C4-2B (cell line): ENCODE measurements around the gene BARX1.

Experiments used
- ZFX ChIP-seq: fragments of 450-650 bp; IDR thresholded peaks from 2 replicates; pipeline ENCODE4 v1.6.1; 2017
- TF ChIP-seq, protein P1 (sequence below): fragments of 450-650 bp; conservative IDR thresholded peaks from 2 replicates; pipeline ENCODE4 v1.5.1; 2017; ENCODE audit warnings: mild to moderate bottlenecking

DNA sequence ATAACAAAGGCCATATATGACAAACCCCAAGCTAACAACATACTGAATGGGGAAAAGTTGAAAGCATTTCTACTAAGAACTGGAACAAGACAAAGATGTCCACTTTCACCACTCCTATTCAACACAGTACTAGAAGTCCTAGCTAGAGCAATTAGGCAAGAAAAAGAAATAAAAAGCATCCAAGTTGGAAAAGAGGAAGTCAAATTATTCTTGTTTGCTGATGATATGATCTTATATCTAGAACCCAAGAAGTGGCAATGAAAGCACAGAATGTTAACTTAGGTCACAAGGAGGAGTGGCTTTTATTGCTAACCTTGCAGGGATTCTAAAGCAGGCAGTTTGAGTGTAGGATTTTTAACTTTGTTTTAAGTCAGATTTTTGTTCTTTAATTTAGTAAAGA lies 35.3 kb upstream of the BARX1 start:
- TF ChIP-seq, protein P1, sequence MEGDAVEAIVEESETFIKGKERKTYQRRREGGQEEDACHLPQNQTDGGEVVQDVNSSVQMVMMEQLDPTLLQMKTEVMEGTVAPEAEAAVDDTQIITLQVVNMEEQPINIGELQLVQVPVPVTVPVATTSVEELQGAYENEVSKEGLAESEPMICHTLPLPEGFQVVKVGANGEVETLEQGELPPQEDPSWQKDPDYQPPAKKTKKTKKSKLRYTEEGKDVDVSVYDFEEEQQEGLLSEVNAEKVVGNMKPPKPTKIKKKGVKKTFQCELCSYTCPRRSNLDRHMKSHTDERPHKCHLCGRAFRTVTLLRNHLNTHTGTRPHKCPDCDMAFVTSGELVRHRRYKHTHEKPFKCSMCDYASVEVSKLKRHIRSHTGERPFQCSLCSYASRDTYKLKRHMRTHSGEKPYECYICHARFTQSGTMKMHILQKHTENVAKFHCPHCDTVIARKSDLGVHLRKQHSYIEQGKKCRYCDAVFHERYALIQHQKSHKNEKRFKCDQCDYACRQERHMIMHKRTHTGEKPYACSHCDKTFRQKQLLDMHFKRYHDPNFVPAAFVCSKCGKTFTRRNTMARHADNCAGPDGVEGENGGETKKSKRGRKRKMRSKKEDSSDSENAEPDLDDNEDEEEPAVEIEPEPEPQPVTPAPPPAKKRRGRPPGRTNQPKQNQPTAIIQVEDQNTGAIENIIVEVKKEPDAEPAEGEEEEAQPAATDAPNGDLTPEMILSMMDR, result no peak
- TF ChIP-seq ZFX, result no peak
